PC-9 (cell line): ENCODE results near the gene LIN37. TPM values are rescaled to one million over a fixed set of nuclear protein-coding genes. Genes with fewer than 3 reads are reported as not detected.

Source experiments
- BruUV-seq: library from RNA; stranded (reverse); fragments of 400-500 nt; replicated peaks from 2 replicates; lab custom pipeline; 2021; lab: Mats Ljungman, UMichigan
- CTCF ChIA-PET: fragments of 300-600 bp; sonication (Branson Sonifier 250); formaldehyde crosslinking; loops from one replicate; lab custom pipeline; 2022; ENCODE audit warnings: antibody characterized with exemption; lab: Charles Lee
- POLR2A ChIA-PET: fragments of 300-600 bp; sonication (Branson Sonifier 250); formaldehyde crosslinking; loops from one replicate; lab custom pipeline; 2022; ENCODE audit warnings: antibody characterized with exemption; ENCODE audit not compliant: unreplicated experiment; lab: Charles Lee
- DNase-seq, 2 experiments: peaks; one replicate each; pipeline versions ENCODE4 v3.0.0 to v3.0.0-alpha.2; 2015 to 2022; ENCODE audit warnings: mixed read lengths in 1 of 2
- H2AFZ ChIP-seq: fragments of 200-600 bp; sonication (generic); 2 replicates; pipeline ENCODE4 v1.8.1; 2017; ENCODE audit warnings: antibody characterized with exemption
- H3F3A ChIP-seq: fragments of 200-600 bp; sonication (generic); 2 replicates; pipeline ENCODE4 v1.8.1; 2017; ENCODE audit warnings: antibody characterized with exemption, mild to moderate bottlenecking, low read depth; ENCODE audit not compliant: insufficient read depth
- H3K27ac ChIP-seq: fragments of 200-600 bp; sonication (generic); 2 replicates; pipeline ENCODE4 v1.6.1; 2016; ENCODE audit warnings: mixed run types
- H3K27me3 ChIP-seq: fragments of 200-600 bp; sonication (generic); 2 replicates; pipeline ENCODE4 v1.6.1; 2016; ENCODE audit warnings: low read depth, mixed run types; ENCODE audit not compliant: insufficient read depth
- H3K36me3 ChIP-seq: fragments of 200-600 bp; sonication (generic); 2 replicates; pipeline ENCODE4 v1.6.1; 2016; ENCODE audit warnings: low read depth, mixed run types
- H3K4me1 ChIP-seq: fragments of 200-600 bp; sonication (generic); replicated peaks from 2 replicates; pipeline ENCODE4 v1.6.1; 2016; ENCODE audit warnings: mixed run types; ENCODE audit not compliant: insufficient read depth
- H3K4me2 ChIP-seq: fragments of 200-600 bp; sonication (generic); 2 replicates; pipeline ENCODE4 v1.6.1; 2017; ENCODE audit warnings: mixed run types
- H3K4me3 ChIP-seq: fragments of 200-600 bp; sonication (generic); 2 replicates; pipeline ENCODE4 v1.6.1; 2016; ENCODE audit warnings: mixed run types
- H3K79me2 ChIP-seq: fragments of 200-600 bp; sonication (generic); 2 replicates; pipeline ENCODE4 v1.6.1; 2017; ENCODE audit warnings: low read depth, mixed run types
- H3K9me2 ChIP-seq: fragments of 200-600 bp; sonication (generic); 2 replicates; pipeline ENCODE4 v1.8.1; 2017; ENCODE audit warnings: mild to moderate bottlenecking; ENCODE audit not compliant: insufficient read depth
- H3K9me3 ChIP-seq: fragments of 200-600 bp; sonication (generic); 2 replicates; pipeline ENCODE4 v1.8.1; 2016; ENCODE audit warnings: low read depth; ENCODE audit not compliant: insufficient read depth
- H4K20me1 ChIP-seq: fragments of 200-600 bp; sonication (generic); 2 replicates; pipeline ENCODE4 v1.8.1; 2017; ENCODE audit not compliant: insufficient read depth
- CTCF ChIP-seq: fragments of 200-600 bp; sonication (generic); conservative IDR thresholded peaks from 2 replicates; pipeline ENCODE4 v1.6.1; 2017; ENCODE audit warnings: mixed run types, antibody characterized with exemption, mild to moderate bottlenecking, moderate library complexity
- EZH2 ChIP-seq: fragments of 200-600 bp; sonication (generic); IDR thresholded peaks from 2 replicates; pipeline ENCODE4 v1.8.0; 2017; ENCODE audit warnings: antibody characterized with exemption, low read depth
- intact Hi-C: fragments of 100-400 bp; cut with micrococcal nuclease; formaldehyde crosslinking; loops from one replicate; pipeline ENCODE4 v1.10.0; 2022; ENCODE audit not compliant: unreplicated experiment
- total RNA-seq: library from RNA; stranded (reverse); gene quantifications from 2 replicates; pipeline ENCODE4 v1.2.3, GENCODE V29; 2021

The LIN37 gene
- total RNA-seq, 1 experiment from 2014 or later, result 17.0 TPM

- Histone ChIP-seq H2AFZ (no peak overlapping the region), H3K4me3 (peak overlapping the region; percentile 57; the same call in 1 of the 2 replicates), H3K9me2 (no peaks in the 10 kb centered on the region), H3K36me3 (no peaks in the 10 kb centered on the region), H3K4me1 (no peaks in the 10 kb centered on the region), H3K27me3 (no peaks in the 10 kb centered on the region), H3K4me2 (peak overlapping the region; percentile 35), H4K20me1 (no peaks in the 10 kb centered on the region), H3K79me2 (no peaks in the 10 kb centered on the region), H3F3A (peaks cover 12% of the 10 kb centered on the region; the same call in 1 of the 2 replicates), H3K27ac (no peak overlapping the region), H3K9me3 (no peaks in the 10 kb centered on the region)
- TSS peak; percentile 17 for BruUV-seq
- POLR2A ChIA-PET, result no interaction called here
- no peak for DNase-seq
- CTCF ChIA-PET, result no interaction called here
- intact Hi-C loops, result no loop called here
- no peak for TF ChIP-seq EZH2
- TF ChIP-seq CTCF, result no peak
Observed at GRCh38 chr19:35776102-35776788, 27.9 kb downstream of the LIN37 start.

DNA sequence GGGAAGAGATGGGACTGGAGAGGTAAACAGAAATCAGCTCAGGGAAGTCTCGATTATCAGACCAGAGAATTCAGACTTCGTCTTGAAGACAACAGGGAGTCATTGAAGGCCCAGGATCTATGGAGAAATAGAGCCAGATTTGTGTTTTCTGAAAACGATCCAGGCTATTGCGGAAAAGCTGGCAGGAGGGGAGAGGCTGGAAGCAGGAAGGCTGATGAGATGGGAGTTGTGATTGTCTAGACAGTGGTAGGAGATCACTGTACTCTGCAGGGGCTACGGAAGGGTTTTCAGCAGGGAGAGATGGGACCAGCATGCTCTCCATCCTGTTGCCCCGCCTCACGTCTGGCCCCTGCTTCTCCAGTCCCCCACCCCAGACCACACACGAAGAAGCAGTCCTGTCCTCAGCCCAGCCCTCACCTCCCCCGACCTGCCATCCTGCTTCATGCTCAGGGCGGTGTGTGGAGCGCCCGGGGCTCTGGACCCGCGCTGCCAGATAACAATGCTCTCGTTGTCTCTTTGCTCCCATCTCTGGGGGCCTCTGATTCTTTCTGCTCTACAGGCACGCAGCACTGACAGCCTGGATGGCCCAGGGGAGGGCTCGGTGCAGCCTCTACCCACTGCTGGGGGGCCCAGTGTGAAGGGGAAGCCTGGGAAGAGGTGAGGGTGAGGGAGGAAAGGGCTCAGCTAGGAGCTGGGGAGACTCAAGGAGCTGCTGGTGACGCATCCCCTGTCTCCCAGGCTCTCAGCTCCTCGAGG, 28.9 kb downstream of the LIN37 start:
- intact Hi-C loops, result no loop called here
- POLR2A ChIA-PET, result interaction anchor here (0.6 kb wide), 1 partner anchor 43 kb away, joined by 3 read pairs; no protein-coding TSS in a partner anchor
- CTCF ChIA-PET, result no interaction called here

More for the DNA sequence above, 28.9 kb downstream of the LIN37 start:
- no peak for DNase-seq
- H4K20me1 ChIP-seq, result no peaks in the 10 kb centered on the region
- H3K9me2 ChIP-seq, result no peaks in the 10 kb centered on the region
- H3K9me3 ChIP-seq, result no peaks in the 10 kb centered on the region
- H3K27me3 ChIP-seq, result no peaks in the 10 kb centered on the region
- no peaks in the 10 kb centered on the region for H3K36me3 ChIP-seq
- H3K4me1 ChIP-seq, result no peaks in the 10 kb centered on the region
- peaks cover 9% of the 10 kb centered on the region; the same call in 1 of the 2 replicates for H3F3A ChIP-seq
- H3K79me2 ChIP-seq, result no peaks in the 10 kb centered on the region
- H3K4me3 ChIP-seq, result no peak overlapping the region
- no peak overlapping the region for H3K27ac ChIP-seq
- TF ChIP-seq EZH2 (no peak), CTCF (no peak)
- no peak overlapping the region for H3K4me2 ChIP-seq
- H2AFZ ChIP-seq, result no peak overlapping the region
- BruUV-seq, result no TSS peak
